NCI-H526 (cell line): Measurements from ENCODE around the gene CHPF.

Experiments used
- DNase-seq, 2 experiments: peaks; one replicate each; lab custom pipeline; 2025; lab: John Stamatoyannopoulos, UW

The CHPF gene

GRCh38 chr2:219497495-219498279 lies 45.9 kb downstream of the CHPF start:
- peak in 1 of 2 experiments; percentile 54 for DNase-seq

DNA sequence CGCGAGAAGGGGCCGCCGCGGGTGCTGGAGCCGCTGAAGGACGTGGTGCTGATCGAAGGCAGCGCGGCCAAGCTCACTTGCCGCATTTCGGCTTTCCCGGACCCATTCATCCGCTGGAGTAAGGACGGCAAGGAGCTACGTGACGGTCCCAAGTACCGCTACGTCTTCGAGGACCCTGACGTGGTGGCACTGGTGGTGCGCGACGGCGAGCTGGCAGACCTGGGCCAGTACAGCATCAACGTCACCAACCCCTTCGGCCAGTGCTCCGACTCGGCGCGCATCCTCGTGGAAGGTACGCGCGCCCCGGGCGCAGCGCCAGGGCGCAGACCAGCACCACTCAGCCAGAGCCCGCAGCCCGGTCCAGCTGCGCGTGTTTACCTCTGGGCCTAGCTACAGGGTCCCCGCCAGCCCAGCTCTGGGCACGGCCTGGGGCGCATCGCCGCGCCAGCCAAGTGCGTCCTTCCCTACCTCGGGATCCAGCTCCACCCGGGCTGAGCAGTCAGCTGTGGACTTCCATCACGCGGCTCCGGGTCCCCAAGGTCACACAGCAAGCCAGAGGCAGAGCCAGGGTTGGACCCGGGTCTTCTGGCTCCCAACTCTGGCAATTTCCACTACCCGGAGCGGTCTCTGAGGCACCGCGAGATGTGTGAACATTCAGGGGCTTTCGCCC lies 46.6 kb downstream of the CHPF start:
- peak in 1 of 2 experiments; percentile 26 for DNase-seq

DNA sequence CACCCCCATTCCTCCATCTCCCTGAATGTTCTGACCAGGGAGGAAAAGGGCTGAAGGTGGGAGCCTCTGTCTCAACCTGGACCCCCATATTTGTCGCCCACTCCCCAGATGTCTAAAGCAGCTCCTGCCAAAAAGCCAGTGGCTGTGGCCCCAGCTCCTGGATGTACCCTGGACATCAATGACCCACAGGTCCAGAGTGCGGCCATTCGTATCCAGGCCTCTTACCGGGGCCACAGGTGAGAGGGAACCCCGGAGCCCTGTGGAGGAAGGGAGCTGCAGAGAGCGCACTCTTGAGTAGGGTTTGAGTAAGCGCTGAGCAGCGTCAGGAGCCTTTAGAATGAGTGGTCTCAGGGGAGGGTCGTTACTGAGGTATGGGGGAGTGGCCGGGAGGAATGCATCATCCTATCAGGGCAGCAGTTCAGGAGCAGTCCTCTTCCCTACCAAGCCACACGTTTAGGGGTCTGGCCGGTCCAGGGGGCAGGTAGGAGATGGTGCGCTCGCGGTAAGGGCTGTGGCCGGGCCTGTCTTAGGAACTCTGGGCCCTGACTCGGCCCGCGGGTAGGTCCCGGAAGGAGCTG lies 47.3 kb downstream of the CHPF start:
- DNase-seq: no peak

DNA sequence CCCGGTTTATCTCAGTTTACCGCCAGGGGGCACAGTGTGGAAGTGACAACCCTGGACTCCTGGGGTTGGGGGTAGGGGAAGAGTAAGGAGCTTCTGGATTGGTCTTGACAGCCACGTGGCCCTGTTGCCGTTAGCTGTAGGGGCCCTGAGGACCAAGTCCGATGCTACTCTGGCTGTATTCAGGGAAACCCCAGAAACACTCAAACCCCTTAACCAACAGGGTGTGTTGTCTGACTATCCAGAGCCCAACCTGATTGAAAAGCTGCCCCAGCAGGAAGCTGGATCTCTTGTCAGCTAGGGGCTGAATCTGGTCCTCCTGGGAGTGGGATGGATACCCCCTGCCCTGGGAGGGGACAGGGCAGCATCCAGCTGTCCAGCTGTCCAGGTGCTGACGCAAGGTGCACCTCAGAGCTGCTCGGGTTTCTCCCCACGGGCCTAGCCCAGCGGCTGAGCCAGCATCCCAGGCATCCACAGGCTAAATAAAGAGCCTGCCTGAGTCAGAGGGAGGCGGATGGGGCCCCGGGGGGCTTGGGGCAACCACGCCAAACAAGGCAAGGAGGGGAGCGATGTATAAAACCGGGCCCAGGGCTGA lies 48.0 kb downstream of the CHPF start:
- DNase-seq: peak; percentile 33 to 80

DNA sequence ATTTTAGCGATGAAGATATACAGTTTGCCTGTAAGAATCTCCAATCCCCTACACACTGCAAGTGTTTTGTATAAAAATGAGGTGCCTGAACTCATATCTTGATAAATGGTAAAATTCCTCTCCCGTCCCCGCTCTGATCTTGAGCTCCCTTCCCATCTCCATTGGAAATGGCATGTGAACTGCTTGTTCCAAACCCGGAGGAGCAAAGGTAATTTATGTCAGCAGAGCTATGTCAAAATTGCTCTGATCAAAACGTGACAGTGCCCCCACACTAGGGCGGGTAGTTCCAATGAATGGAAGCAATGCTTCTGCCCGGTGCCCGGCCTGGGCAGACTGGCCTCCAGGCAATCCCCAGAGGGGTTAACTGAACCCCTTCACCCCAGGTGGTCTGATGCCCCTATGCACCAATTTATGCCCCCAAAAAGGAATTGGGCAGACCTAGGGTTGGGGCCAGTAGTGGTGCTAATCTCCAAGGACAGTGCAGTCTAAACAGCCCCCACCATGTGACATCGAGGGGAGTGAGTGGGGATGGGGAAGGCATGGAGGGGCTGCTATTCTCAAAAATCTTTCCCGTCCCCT lies 48.6 kb downstream of the CHPF start:
- DNase-seq: no peak

- no peak for DNase-seq
Measured at GRCh38 chr2:219493086-219493485, 50.5 kb downstream of the CHPF start.

DNA sequence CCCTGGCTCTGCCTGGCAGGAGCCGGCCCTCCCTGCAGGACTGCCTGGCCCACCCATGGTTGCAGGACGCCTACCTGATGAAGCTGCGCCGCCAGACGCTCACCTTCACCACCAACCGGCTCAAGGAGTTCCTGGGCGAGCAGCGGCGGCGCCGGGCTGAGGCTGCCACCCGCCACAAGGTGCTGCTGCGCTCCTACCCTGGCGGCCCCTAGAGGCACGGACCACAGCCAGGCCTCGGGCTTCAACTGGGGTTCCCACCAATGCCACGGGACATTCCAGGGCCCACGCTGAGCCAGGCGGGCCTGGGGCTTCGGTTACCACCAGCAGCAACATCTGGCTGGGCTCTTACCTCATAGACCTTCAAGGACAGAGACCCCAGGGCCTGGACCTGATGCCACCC lies 51.0 kb downstream of the CHPF start:
- DNase-seq: no peak

- DNase-seq: no peak
Measured at GRCh38 chr2:219491278-219491963, 52.2 kb downstream of the CHPF start.

- no peak for DNase-seq
Measured at GRCh38 chr2:219490600-219491130, 52.9 kb downstream of the CHPF start.

- no peak for DNase-seq
Measured at GRCh38 chr2:219490186-219490585, 53.4 kb downstream of the CHPF start.

DNA sequence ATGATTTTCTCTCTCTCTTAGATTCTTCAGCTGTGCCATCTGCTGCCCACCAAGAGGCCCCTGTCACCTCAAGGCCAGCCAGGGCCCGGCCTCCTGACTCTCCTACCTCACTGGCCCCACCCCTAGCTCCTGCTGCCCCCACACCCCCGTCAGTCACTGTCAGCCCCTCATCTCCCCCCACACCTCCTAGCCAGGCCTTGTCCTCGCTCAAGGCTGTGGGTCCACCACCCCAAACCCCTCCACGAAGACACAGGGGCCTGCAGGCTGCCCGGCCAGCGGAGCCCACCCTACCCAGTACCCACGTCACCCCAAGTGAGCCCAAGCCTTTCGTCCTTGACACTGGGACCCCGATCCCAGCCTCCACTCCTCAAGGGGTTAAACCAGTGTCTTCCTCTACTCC lies 54.3 kb downstream of the CHPF start:
- DNase-seq: no peak
